ENCODE results near the gene AMELX.

GRCh38 chrX:11347300-11347699, 54.1 kb downstream of the AMELX start:
- TF ChIP-seq CTCF (conservative IDR thresholded peaks at IDR 0.05 in 1 of 2, IDR thresholded peaks at IDR 0.05 in 1 of 2; ENCODE audit: low read depth in 1 of 2, low read length in 2 of 2) (no peak), EZH2 (IDR thresholded peaks at IDR 0.05; ENCODE audit: low read length, missing control alignments) (no peak)
